ENCODE results near the gene ELOVL4. TPM values are rescaled to one million over a fixed set of nuclear protein-coding genes. Genes with fewer than 3 reads are reported as not detected.

The ELOVL4 gene
- total and polyA plus RNA-seq, 9 donors: 1.1 to 3.1 (median 1.8) TPM

DNA sequence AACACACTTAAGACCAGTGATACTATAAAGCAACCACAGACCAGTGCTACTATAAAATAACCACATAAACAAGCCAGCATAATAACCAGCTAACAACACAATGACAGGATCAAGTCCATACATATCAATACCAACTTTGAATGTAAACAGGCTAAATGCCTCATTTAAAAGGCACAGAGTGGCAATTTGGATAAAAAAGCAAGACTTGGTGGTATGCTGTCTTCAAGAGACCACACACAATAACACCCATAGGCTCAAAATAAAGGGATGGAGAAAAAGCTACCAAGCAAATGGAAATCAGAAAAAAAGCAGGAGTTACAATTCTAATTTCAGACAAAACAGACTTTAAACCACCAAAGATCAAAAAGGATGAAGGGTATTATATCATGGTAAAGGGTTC, 19.8 kb upstream of the ELOVL4 start:
- Histone ChIP-seq H3K9me3 (no peaks in the 10 kb centered on the region), H3K4me1 (ENCODE audit: insufficient read depth) (no peaks in the 10 kb centered on the region), H3K36me3 (no peaks in the 10 kb centered on the region), H3K27me3 (no peaks in the 10 kb centered on the region), H3K27ac (no peak overlapping the region), H3K4me3 (no peak overlapping the region)
- no peak for DNase-seq
- intact Hi-C loops (cut with DNase I): no loop called here
- TF ChIP-seq EP300 (IDR thresholded peaks at IDR 0.05) (no peak), POLR2A (IDR thresholded peaks at IDR 0.05) (no peak)
- TF ChIP-seq, protein P1, sequence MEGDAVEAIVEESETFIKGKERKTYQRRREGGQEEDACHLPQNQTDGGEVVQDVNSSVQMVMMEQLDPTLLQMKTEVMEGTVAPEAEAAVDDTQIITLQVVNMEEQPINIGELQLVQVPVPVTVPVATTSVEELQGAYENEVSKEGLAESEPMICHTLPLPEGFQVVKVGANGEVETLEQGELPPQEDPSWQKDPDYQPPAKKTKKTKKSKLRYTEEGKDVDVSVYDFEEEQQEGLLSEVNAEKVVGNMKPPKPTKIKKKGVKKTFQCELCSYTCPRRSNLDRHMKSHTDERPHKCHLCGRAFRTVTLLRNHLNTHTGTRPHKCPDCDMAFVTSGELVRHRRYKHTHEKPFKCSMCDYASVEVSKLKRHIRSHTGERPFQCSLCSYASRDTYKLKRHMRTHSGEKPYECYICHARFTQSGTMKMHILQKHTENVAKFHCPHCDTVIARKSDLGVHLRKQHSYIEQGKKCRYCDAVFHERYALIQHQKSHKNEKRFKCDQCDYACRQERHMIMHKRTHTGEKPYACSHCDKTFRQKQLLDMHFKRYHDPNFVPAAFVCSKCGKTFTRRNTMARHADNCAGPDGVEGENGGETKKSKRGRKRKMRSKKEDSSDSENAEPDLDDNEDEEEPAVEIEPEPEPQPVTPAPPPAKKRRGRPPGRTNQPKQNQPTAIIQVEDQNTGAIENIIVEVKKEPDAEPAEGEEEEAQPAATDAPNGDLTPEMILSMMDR (IDR thresholded peaks at IDR 0.05): no peak

DNA sequence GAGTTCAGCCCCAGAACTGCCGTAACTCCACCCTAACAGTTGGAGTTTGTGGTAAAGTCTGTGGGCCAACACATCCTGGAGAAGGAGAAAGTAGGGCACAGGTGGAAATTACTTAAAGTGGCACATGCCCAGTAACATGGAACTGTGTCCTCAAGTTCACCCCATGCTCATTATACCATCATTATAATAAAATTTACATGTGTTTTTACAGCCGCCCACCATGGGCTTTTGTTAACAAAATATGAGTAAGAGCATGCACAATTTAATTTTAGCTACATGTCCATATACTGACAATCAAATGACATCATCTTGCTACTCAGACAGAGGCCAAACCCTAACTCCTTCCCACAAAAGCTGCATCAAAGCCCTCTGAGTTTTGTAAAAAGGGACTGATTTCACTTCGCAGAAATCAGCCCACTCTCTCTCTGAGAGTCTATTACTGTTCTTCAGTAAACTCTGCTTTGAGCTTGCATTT, 17.3 kb upstream of the ELOVL4 start:
- Histone ChIP-seq H3K9me3 (no peaks in the 10 kb centered on the region), H3K4me3 (no peak overlapping the region), H3K27me3 (no peaks in the 10 kb centered on the region), H3K4me1 (ENCODE audit: insufficient read depth) (no peaks in the 10 kb centered on the region), H3K27ac (no peak overlapping the region), H3K36me3 (no peaks in the 10 kb centered on the region)
- 90 to 95% (median 92%) methylated on average over 3 of the region's 3 CpGs for WGBS, 3 donors
- no peak for DNase-seq
- intact Hi-C loops (cut with DNase I): no loop called here
- TF ChIP-seq, protein P1 (IDR thresholded peaks at IDR 0.05): no peak
- TF ChIP-seq EP300 (IDR thresholded peaks at IDR 0.05) (no peak), POLR2A (IDR thresholded peaks at IDR 0.05) (no peak)

DNA sequence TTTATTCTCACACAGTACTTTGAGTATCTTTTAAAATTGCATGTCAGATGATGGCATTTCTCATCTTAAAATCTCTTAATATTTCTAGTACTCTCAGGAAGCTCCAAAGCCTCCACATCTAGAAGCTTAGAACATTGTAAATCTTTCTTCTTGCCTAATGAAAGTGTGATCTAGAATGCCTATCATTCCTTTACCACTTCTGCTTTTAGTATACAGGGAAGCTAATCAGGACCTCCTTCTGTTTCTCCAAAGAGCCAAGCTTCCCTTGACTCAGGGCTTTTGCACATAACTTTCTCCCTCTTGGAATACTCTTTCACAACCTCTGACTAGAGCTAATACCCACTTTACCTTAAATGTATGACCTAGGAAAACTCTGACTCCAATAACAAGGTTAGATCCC, 7.5 kb upstream of the ELOVL4 start:
- TF ChIP-seq EP300 (IDR thresholded peaks at IDR 0.05) (no peak), POLR2A (IDR thresholded peaks at IDR 0.05) (no peak)
- TF ChIP-seq, protein P1 (IDR thresholded peaks at IDR 0.05): no peak
- no peaks in the 10 kb centered on the region for H3K36me3 ChIP-seq
- no peaks in the 10 kb centered on the region for H3K27me3 ChIP-seq
- no peaks in the 10 kb centered on the region for H3K9me3 ChIP-seq
- intact Hi-C loops (cut with DNase I): no loop called here
- H3K4me3 ChIP-seq: no peak overlapping the region
- H3K27ac ChIP-seq: no peak overlapping the region
- no peaks in the 10 kb centered on the region for H3K4me1 ChIP-seq (ENCODE audit: insufficient read depth)
- no peak for DNase-seq

DNA sequence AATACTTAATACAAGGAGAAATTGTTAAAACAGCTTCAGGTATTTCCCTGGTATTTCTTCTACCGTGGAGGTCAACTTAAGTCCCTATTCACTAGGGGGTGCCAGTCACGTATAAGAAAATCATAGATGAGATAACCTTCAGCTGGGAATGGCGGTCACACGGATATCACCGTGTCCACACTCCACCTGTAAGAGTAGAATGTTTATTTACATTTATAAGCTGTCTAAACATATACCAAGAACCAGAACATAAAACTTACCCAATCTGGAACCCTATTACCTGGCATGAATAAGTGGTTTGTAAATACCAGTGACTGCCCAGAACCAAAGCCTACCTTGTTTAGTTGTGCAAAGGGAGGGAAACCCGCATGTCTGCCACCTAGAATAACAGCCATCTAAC, 1.9 kb upstream of the ELOVL4 start:
- DNase-seq: peak in 2 of 5 donors; percentile 11 to 33
- H3K27ac ChIP-seq: no peak overlapping the region
- no peaks in the 10 kb centered on the region for H3K9me3 ChIP-seq

More for the DNA sequence above, 1.9 kb upstream of the ELOVL4 start:
- H3K27me3 ChIP-seq: no peaks in the 10 kb centered on the region
- WGBS, 3 donors: 13 to 19% (median 17%) methylated on average over 6 of the region's 6 CpGs
- no peak for TF ChIP-seq EP300 (IDR thresholded peaks at IDR 0.05)
- TF ChIP-seq, protein P1 (IDR thresholded peaks at IDR 0.05): no peak
- no peak for TF ChIP-seq POLR2A (IDR thresholded peaks at IDR 0.05)
- intact Hi-C loops (cut with DNase I): no loop called here
- H3K4me3 ChIP-seq: no peak overlapping the region
- peaks cover 1% of the 10 kb centered on the region for H3K4me1 ChIP-seq (ENCODE audit: insufficient read depth)
- no peaks in the 10 kb centered on the region for H3K36me3 ChIP-seq
